Stimulated activated CD8-positive, alpha-beta memory T cell treated with anti-CD3 and anti-CD28 coated beads, Interleukin-7, amount 100 ng/mL, for 1 hour (primary cell): Measurements from ENCODE around the gene FLT3LG.
A peak's percentile ranks its signal among the peaks of the same experiment; 100 is the strongest.
"Not testable (repeated sequence)": the region's sequence is repeated elsewhere in the genome, so short reads cannot be mapped to it uniquely, and the experiment has no call there.

Source experiments
- DNase-seq, 2 donors: peaks; one replicate each; pipeline ENCODE4 v3.0.0-alpha.2; 2020; ENCODE audit warnings: low read depth in 2 of 2

Gene FLT3LG

GRCh38 chr19:49461656-49462055, 12.4 kb upstream of the FLT3LG start:
- no peak for DNase-seq

- no peak for DNase-seq
These were observed 11.5 kb upstream of the FLT3LG start for GRCh38 chr19:49462492-49462891.

DNA sequence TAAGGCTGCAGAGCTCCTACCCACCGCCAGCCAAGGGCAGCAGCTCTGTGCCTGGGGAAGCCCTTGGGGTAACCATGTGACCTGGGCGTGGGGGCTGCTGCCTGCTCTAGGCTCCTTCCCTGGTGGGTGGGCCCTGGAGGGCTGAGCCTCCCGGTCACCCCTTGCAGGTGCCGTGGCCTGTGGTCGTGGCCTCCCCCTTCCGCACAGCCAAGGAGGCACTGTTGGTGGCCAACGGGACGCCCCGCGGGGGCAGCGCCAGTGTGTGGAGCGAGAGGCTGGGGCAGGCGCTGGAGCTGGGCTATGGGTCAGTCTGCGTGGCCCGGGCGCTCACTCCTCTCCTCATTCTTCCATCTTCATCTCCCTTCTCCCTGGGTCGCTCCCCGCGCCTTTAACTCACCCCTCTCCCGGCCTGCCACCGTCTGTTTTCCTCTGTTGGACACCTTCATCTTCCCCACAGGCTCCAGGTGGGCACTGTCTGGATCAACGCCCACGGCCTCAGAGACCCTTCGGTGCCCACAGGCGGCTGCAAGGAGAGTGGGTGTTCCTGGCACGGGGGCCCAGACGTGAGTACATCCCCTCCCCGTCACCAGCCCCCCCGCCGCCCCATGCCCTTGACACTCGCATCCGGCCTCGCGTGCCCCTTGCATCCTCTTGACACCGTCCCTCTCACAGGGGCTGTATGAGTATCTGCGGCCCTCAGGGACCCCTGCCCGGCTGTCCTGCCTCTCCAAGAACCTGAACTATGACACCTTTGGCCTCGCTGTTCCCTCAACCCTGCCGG, 9.9 kb upstream of the FLT3LG start:
- DNase-seq, result no peak

- no peak for DNase-seq
These were observed 8.6 kb upstream of the FLT3LG start for GRCh38 chr19:49465371-49465770.

- DNase-seq, result no peak
These were observed 5.8 kb upstream of the FLT3LG start for GRCh38 chr19:49468199-49468598.

- peak; percentile 60 to 71 for DNase-seq
These were observed 5.1 kb upstream of the FLT3LG start for GRCh38 chr19:49468746-49469447.

- peak; percentile 52 to 64 for DNase-seq
These were observed 4.0 kb upstream of the FLT3LG start for GRCh38 chr19:49469828-49470614.

GRCh38 chr19:49470615-49470978, 3.4 kb upstream of the FLT3LG start:
- no peak for DNase-seq

GRCh38 chr19:49472936-49473335, 1.1 kb upstream of the FLT3LG start:
- no peak for DNase-seq

DNA sequence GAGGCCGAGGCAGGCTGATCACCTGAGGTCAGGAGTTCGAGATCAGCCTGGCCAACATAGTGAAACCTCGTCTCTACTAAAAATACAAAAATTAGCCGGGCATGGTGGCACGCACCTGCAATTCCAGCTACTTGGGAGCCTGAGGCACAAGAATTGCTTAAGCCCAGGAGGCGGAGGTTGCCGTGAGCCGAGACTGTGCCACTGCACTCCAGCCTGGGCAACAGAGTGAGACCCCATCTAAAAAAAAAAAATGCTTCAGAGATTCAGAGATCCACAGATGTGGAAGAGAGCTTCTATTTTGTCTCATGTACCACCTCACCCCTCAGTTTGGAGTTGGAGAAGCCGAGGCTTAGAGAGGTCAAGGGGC, 531 bp upstream of the FLT3LG start:
- DNase-seq, result not testable (repeated sequence)

GRCh38 chr19:49474542-49474924, 518 bp downstream of the FLT3LG start:
- no peak for DNase-seq

GRCh38 chr19:49475191-49475917, 1.3 kb downstream of the FLT3LG start:
- no peak for DNase-seq

GRCh38 chr19:49475995-49476880, 2.2 kb downstream of the FLT3LG start:
- no peak for DNase-seq

DNA sequence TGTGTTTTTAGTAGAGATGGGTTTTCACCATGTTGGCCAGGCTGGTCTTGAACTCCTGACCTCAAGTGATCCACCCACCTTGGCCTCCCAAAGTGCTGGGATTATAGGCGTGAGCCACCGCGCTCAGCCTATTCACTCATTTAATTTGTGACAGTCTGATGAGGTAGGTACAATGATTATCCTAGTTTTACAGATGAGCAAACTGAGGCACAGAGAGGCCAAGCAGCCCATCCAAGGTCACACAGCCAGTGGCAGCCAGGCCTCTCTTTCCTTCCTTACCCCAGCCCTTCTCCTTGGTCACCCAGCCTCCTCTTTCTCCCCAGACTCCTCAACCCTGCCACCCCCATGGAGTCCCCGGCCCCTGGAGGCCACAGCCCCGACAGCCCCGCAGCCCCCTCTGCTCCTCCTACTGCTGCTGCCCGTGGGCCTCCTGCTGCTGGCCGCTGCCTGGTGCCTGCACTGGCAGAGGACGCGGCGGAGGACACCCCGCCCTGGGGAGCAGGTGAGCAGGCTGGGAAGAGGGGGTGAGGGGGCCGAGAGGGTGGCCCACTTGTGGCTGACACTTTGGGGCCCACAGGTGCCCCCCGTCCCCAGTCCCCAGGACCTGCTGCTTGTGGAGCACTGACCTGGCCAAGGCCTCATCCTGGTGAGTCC, 6.1 kb downstream of the FLT3LG start:
- no peak for DNase-seq

GRCh38 chr19:49481020-49481683, 7.1 kb downstream of the FLT3LG start:
- no peak for DNase-seq

GRCh38 chr19:49486232-49486631, 12.2 kb downstream of the FLT3LG start:
- no peak for DNase-seq

DNA sequence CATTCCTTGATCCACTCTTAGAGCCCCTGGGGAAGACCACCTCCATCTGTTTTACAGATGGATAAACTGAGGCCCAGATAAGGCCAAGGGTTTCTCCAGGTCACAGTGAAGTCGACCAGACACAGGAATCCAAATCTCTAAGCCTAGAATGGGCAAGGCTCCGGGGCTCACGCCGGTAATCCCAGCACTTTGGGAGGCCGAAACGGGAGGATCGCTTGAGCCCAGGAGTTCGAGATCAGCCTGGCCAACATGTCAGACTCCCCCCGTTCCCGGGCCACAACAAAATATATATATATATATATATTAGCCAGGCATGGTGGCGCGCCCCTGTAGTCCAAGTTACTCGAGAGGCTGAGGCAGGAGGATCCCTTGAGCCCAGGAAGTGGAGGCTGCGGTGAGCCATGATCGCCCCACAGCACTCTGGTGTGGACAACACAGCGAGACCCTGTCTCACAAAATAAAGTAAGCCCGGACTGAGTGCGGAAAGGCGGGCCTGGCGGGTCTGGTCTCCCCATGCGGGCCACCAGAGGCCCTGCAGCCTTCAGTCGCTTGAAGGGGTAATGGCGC, 12.8 kb downstream of the FLT3LG start:
- DNase-seq, result no peak

DNA sequence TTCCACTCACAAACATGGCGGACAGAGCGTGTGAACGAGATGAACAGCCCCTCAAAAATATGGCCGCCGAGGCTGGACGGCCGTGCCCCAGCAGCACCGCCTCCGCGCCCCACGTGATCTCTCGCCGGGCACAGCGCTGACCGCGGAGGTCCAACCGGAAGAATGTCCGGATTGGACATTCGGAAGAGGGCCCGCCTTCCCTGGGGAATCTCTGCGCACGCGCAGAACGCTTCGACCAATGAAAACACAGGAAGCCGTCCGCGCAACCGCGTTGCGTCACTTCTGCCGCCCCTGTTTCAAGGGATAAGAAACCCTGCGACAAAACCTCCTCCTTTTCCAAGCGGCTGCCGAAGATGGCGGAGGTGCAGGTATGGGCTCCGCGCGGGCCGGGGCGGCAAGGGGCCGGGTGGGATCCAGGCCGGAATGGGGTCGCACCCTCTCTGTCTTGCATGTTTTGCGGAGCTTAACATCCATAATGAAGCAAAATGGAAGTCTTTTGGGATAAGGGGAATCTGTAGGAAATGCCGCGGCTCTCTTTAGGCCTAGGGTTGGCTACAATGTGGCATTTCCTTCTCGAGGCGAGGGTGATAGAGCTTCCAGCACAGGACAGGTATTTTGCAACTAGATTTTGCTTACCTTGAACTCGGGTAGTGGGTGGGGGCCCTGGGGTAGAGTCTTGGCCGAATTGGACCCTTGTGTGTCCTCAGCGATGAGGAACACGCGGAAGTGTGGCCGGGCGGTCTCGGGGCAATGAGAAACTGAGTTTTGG, 13.4 kb downstream of the FLT3LG start, which contains the start of gene RPL13A:
TSS of gene RPL13A (plus strand) at position 332 of the 769 bp plus-strand sequence. CDS start at position 354, 22 bp downstream.
- peak; percentile 99 for DNase-seq
